Measurements from ENCODE around the gene GSG1. TPM values are rescaled to one million over a fixed set of nuclear protein-coding genes. Genes with fewer than 3 reads are reported as not detected.

Gene GSG1
- total RNA-seq, 2 donors from 2014 or later: 0.66 to 2.1 TPM

DNA sequence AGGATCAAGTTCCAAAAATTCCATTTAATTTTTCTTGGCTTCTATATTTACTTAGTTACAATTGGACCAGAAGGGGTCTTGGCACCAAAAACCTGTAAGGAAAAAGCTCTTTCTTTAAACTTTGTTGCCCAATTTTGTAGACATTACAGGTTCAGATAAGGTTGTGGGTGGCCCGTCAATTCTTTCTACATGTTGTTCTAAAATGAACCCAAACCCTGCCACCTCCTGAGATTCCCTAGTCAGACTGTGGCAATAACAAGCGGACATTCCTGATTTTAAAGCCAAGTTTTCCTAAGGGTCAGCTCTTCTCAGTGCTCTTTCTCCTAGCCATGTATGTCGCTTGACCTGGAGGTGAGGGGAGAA lies 45.0 kb upstream of the GSG1 start:
- no peak overlapping the region for H3K27ac ChIP-seq
- H3K36me3 ChIP-seq (replicated peaks in 1 of 2; ENCODE audit: insufficient read depth in 1 of 2, low read depth in 2 of 2): no peaks in the 10 kb centered on the region
- no peaks in the 10 kb centered on the region for H3K9me3 ChIP-seq
- 86 to 87% methylated on average over 3 of the region's 3 CpGs for WGBS, 2 donors
- no peaks in the 10 kb centered on the region for H3K27me3 ChIP-seq
- no peaks in the 10 kb centered on the region for H3K4me1 ChIP-seq
- peak; percentile 17 for ATAC-seq
- no peak overlapping the region for H3K4me3 ChIP-seq
- DNase-seq: no peak
- TF ChIP-seq CTCF (IDR thresholded peaks at IDR 0.05) (no peak), POLR2A (IDR thresholded peaks at IDR 0.05) (no peak)
- intact Hi-C loops (cut with DNase I): no loop called here

GRCh38 chr12:13147688-13148484 lies 44.4 kb upstream of the GSG1 start:
- Histone ChIP-seq H3K36me3 (replicated peaks in 1 of 2; ENCODE audit: insufficient read depth in 1 of 2, low read depth in 2 of 2) (no peaks in the 10 kb centered on the region), H3K27me3 (no peaks in the 10 kb centered on the region), H3K9me3 (no peaks in the 10 kb centered on the region), H3K4me3 (no peak overlapping the region), H3K27ac (no peak overlapping the region), H3K4me1 (no peaks in the 10 kb centered on the region)
- no peak for DNase-seq
- intact Hi-C loops (cut with DNase I): no loop called here
- 41 to 55% methylated on average over 12 of the region's 12 CpGs for WGBS, 2 donors
- ATAC-seq: peak; percentile 22
- TF ChIP-seq CTCF (IDR thresholded peaks at IDR 0.05) (no peak), POLR2A (IDR thresholded peaks at IDR 0.05) (no peak)

DNA sequence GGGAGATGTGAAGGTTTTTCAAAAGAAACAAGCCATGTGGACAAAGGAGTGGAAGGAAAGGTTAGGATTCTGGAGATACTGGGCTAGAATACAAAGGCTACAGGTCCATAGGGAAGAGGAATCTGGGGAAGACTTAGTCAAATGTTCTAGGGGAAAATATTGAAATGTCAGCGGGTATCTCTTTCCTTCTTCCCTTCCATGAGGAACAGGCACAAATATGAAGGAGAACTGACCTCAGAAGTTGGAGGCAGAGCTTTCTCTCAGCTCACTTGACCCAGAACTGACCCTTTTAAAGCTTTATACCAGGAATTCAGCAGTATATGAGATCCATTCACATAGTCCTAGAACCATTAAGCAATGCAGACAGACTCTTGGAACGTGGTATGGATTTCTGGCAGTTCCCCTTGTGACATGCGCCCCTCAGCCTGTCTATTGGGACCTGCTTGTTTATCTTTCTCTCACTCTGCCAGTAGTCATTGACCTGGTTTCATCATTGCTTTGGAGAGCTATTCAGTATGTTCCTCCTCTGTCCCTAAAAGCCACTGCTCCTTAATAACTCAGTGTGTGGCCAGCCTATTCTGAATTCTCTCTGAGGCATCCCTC lies 43.0 kb upstream of the GSG1 start:
- Histone ChIP-seq H3K4me1 (no peaks in the 10 kb centered on the region), H3K27me3 (no peaks in the 10 kb centered on the region), H3K4me3 (no peak overlapping the region), H3K36me3 (replicated peaks in 1 of 2; ENCODE audit: insufficient read depth in 1 of 2, low read depth in 2 of 2) (no peaks in the 10 kb centered on the region), H3K9me3 (no peaks in the 10 kb centered on the region), H3K27ac (no peak overlapping the region)
- intact Hi-C loops (cut with DNase I): no loop called here
- 72 to 90% methylated on average over 3 of the region's 3 CpGs for WGBS, 2 donors
- DNase-seq (peak in 2 of 4 donors; percentile 25 to 38), ATAC-seq (peak; percentile 66)
- TF ChIP-seq CTCF (IDR thresholded peaks at IDR 0.05) (no peak), POLR2A (IDR thresholded peaks at IDR 0.05) (no peak)

DNA sequence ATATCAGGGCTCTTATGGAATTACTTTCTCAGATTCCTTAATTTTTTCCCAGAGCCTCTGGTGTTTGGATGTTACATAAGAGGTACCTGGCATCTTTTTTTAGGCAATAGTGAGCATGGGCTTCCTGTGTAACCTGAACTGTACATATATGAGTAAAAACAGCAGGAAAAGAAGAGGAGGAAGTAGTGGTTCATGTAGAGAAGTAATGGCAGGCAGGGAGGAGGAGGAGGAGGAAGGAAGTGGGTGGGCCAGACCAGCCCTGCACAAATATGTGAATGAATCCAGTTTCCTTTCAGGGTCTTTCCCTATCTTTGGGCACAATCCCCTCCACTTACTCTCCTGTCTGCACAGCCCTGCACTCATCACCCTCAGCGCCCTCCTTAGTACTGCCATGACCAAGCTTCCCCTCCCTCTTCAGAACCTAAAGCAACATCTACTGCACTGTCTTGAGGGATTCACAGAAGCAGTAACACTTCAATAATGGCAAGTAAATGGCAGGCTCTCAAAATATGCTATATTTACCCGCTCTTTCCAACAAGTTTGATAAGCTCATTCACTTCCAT lies 40.9 kb upstream of the GSG1 start:
- no peaks in the 10 kb centered on the region for H3K36me3 ChIP-seq (replicated peaks in 1 of 2; ENCODE audit: insufficient read depth in 1 of 2, low read depth in 2 of 2)
- WGBS, 2 donors: 76 to 93% methylated on average over 2 of the region's 2 CpGs
- TF ChIP-seq CTCF (IDR thresholded peaks at IDR 0.05) (no peak), POLR2A (IDR thresholded peaks at IDR 0.05) (no peak)
- no peak overlapping the region for H3K27ac ChIP-seq
- H3K9me3 ChIP-seq: no peaks in the 10 kb centered on the region
- intact Hi-C loops (cut with DNase I): no loop called here
- H3K4me3 ChIP-seq: no peak overlapping the region
- ATAC-seq (no peak), DNase-seq (no peak)
- no peaks in the 10 kb centered on the region for H3K27me3 ChIP-seq
- H3K4me1 ChIP-seq: no peaks in the 10 kb centered on the region
